CD4-positive, alpha-beta T cell treated with Interleukin-6 for 4 hours (primary cell): ENCODE data around the gene HNRNPCL2.
"Not testable (repeated sequence)": the region's sequence is repeated elsewhere in the genome, so short reads cannot be mapped to it uniquely, and the experiment has no call there.

ENCODE experiments used
- DNase-seq: peaks from one replicate; pipeline ENCODE4 v3.0.0-alpha.2; 2020; ENCODE audit warnings: mixed read lengths

The HNRNPCL2 gene

DNA sequence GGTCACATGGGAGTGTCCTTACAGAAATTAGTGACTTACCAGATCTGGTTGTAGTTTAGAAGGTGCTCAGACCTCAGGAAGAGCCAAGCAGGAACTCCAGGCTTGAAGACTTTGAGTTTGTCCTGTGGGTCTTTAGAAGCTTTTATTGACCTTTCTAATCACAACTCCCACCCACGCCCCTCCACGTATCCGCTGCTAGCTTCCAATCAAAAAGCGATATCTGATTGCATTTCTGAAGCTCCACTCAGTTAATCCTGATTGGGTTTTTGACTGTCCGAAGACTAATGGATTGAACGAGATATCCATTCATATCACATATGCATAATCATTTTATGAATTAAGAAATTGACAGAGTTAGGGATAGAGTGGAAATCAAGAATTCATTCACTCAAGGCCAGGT is at the start of gene HNRNPCL2:
HNRNPCL2 (minus strand) TSS at position 101 of the 400 bp plus-strand sequence. CDS start 454 bp downstream, outside the sequence.
- not testable (repeated sequence) for DNase-seq

DNA sequence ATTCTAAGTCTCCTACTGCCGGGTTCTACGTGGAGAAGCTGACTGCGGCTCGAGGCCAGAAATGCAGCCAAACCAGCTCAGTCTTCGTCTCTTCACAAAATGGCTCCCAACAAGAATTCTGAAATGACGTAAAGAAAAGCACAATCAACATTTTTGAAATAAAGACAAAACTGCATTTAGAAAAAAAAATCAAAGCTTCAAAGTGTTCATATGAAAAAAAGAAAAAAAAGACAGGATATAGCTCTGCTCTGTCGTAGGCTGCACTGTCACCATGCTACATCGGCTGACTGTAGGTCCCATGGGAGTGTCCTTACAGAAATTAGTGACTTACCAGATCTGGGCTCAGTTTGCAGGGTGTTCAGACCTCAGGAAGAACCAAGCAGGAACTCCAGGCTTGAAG is 48.9 kb upstream of the HNRNPCL2 start, which contains the start of gene HNRNPCL4:
HNRNPCL4 (minus strand) TSS at position 101 of the 400 bp plus-strand sequence. CDS start 164 bp downstream, outside the sequence.
- DNase-seq, result not testable (repeated sequence)

DNA sequence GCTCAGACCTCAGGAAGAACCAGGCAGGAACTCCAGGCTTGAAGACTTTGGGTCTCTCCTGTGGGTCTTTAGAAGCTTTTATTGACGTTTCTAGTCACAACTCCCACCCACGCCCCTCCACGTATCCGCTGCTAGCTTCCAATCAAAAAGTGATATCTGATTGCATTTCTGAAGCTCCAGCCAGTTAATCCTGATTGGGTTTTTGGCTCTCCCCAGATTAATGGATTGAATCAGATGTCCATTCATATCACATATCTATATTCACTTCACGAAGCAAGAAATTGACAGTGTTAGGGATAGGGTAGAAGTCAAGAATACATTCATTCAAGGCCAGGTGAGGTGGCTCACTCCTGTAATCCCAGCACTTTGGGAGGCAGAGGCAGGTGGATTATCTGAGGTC is 39.3 kb upstream of the HNRNPCL2 start, which contains the start of gene PRAMEF26:
PRAMEF26 (minus strand) TSS at position 101 of the 400 bp plus-strand sequence. CDS start 2,914 bp downstream, outside the sequence.
- not testable (repeated sequence) for DNase-seq

DNA sequence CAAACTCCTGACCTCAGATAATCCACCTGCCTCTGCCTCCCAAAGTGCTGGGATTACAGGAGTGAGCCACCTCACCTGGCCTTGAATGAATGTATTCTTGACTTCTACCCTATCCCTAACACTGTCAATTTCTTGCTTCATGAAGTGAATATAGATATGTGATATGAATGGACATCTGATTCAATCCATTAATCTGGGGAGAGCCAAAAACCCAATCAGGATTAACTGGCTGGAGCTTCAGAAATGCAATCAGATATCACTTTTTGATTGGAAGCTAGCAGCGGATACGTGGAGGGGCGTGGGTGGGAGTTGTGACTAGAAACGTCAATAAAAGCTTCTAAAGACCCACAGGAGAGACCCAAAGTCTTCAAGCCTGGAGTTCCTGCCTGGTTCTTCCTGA is 46.2 kb downstream of the HNRNPCL2 start, which contains the start of gene PRAMEF25:
PRAMEF25 (plus strand) TSS at position 301 of the 400 bp plus-strand sequence. CDS start 2,920 bp downstream, outside the sequence.
- DNase-seq, result not testable (repeated sequence)
